Endodermal cell (in vitro differentiated cells): ENCODE data around the gene RAB31. TPM values are rescaled to one million over a fixed set of nuclear protein-coding genes. Genes with fewer than 3 reads are reported as not detected.

Experiments
- DNase-seq: peaks from one replicate; pipeline ENCODE4 v3.0.0-alpha.2; 2017
- H3K27ac ChIP-seq: 2 replicates; pipeline ENCODE4 v1.5.1; 2013; ENCODE audit warnings: mild to moderate bottlenecking, low read depth, low read length, moderate library complexity
- H3K27me3 ChIP-seq: 2 replicates; pipeline ENCODE4 v1.6.1; 2013; ENCODE audit warnings: mild to moderate bottlenecking, low read length, moderate library complexity; ENCODE audit not compliant: insufficient read depth, control insufficient read depth, poor library complexity, severe bottlenecking
- H3K36me3 ChIP-seq: 2 replicates; pipeline ENCODE4 v1.7.0; 2013; ENCODE audit warnings: mild to moderate bottlenecking, low read length, moderate library complexity; ENCODE audit not compliant: control insufficient read depth, insufficient read depth
- H3K4me1 ChIP-seq: one replicate; pipeline ENCODE4 v1.7.0; 2013; ENCODE audit warnings: low read length; ENCODE audit not compliant: control insufficient read depth, insufficient read depth
- H3K4me3 ChIP-seq: 2 replicates; pipeline ENCODE4 v1.5.1; 2013; ENCODE audit warnings: mild to moderate bottlenecking, low read length, moderate library complexity
- H3K9ac ChIP-seq: 2 replicates; pipeline ENCODE4 v1.6.1; 2013; ENCODE audit warnings: mild to moderate bottlenecking, low read length, moderate library complexity; ENCODE audit not compliant: poor library complexity, severe bottlenecking; ENCODE audit errors: extremely low read depth
- H3K9me3 ChIP-seq: 2 replicates; pipeline ENCODE4 v1.6.1; 2013; ENCODE audit warnings: mild to moderate bottlenecking, low read length, moderate library complexity; ENCODE audit not compliant: control insufficient read depth
- H3K27ac Mint-ChIP-seq: 2 replicates; pipeline ENCODE4 v1.8.0; 2020; ENCODE audit warnings: mixed read lengths
- H3K27me3 Mint-ChIP-seq: 2 replicates; pipeline ENCODE4 v1.8.0; 2021; ENCODE audit warnings: mild to moderate bottlenecking, mixed read lengths; ENCODE audit not compliant: insufficient read depth
- H3K36me3 Mint-ChIP-seq: 2 replicates; pipeline ENCODE4 v1.8.0; 2020; ENCODE audit warnings: low read depth, mixed read lengths
- H3K4me1 Mint-ChIP-seq: 2 replicates; pipeline ENCODE4 v1.8.0; 2020; ENCODE audit warnings: mixed read lengths
- H3K4me3 Mint-ChIP-seq: 2 replicates; pipeline ENCODE4 v1.8.0; 2020; ENCODE audit warnings: mild to moderate bottlenecking, moderate library complexity, mixed read lengths
- H3K9me3 Mint-ChIP-seq: 2 replicates; pipeline ENCODE4 v1.8.0; 2020; ENCODE audit warnings: mild to moderate bottlenecking, mixed read lengths
- CTCF ChIP-seq: fragments of 200-600 bp; sonication (generic); conservative IDR thresholded peaks from 2 replicates; pipeline ENCODE4 v1.5.0; 2021; ENCODE audit warnings: antibody characterized with exemption, mild to moderate bottlenecking
- WGBS, 2 experiments: methylation state at CpG; one replicate each; pipeline versions ENCODE4 v1.1.5 to v1.1.7; 2013; ENCODE audit warnings: missing lambda C conversion rate in 2 of 2, mixed read lengths in 1 of 2; ENCODE audit not compliant: insufficient coverage in 1 of 2, insufficient read length in 1 of 2; 5-methylcytosine and 5-hydroxymethylcytosine counted together
- total RNA-seq, 2 donors: library from RNA; stranded (reverse); fragmentation: NEBNext Ultra II Directional in 1 of 2; extraction: Animal tissue kit (Norgen Biotek cat#: 25700) in 1 of 2; gene quantifications; 2 replicates in 1 of 2; 3 replicates in 1 of 2; pipeline ENCODE4 v1.2.1, GENCODE V29; 2021

RAB31 gene
- total RNA-seq, 2 donors from 2014 or later, result 11.7 to 20.3 TPM

- DNase-seq, result peak; percentile 29
- Mint-ChIP-seq H3K4me3 (no peak overlapping the region), H3K27ac (no peak overlapping the region), H3K9me3 (no peaks in the 10 kb centered on the region), H3K4me1 (no peaks in the 10 kb centered on the region), H3K27me3 (no peaks in the 10 kb centered on the region), H3K36me3 (no peaks in the 10 kb centered on the region)
- Histone ChIP-seq H3K9ac (no peak overlapping the region), H3K36me3 (no peaks in the 10 kb centered on the region), H3K27ac (no peak overlapping the region), H3K4me3 (no peak overlapping the region), H3K27me3 (no peaks in the 10 kb centered on the region), H3K4me1 (no peaks in the 10 kb centered on the region), H3K9me3 (no peaks in the 10 kb centered on the region)
- TF ChIP-seq CTCF, result no peak
- WGBS, 2 experiments, result 94 to 96% methylated on average over 8 of the region's 8 CpGs
Measured at GRCh38 chr18:9751371-9752031, 43.4 kb downstream of the RAB31 start.

- DNase-seq, result peak; percentile 9
- TF ChIP-seq CTCF, result no peak
- H3K36me3 ChIP-seq, result no peaks in the 10 kb centered on the region
- Mint-ChIP-seq H3K27me3 (no peaks in the 10 kb centered on the region), H3K27ac (no peak overlapping the region), H3K4me1 (no peaks in the 10 kb centered on the region), H3K36me3 (no peaks in the 10 kb centered on the region), H3K9me3 (no peaks in the 10 kb centered on the region), H3K4me3 (no peak overlapping the region)
- 93 to 97% methylated on average over 7 of the region's 7 CpGs for WGBS, 2 experiments
- no peak overlapping the region for H3K4me3 ChIP-seq
- no peak overlapping the region for H3K9ac ChIP-seq
- no peaks in the 10 kb centered on the region for H3K9me3 ChIP-seq
- no peaks in the 10 kb centered on the region for H3K27me3 ChIP-seq
- H3K27ac ChIP-seq, result no peak overlapping the region
- H3K4me1 ChIP-seq, result no peaks in the 10 kb centered on the region
Measured at GRCh38 chr18:9753846-9754245, 45.7 kb downstream of the RAB31 start.

GRCh38 chr18:9755110-9755509 lies 47.0 kb downstream of the RAB31 start:
- Histone ChIP-seq H3K9ac (no peak overlapping the region), H3K4me3 (no peak overlapping the region), H3K9me3 (no peaks in the 10 kb centered on the region), H3K4me1 (no peaks in the 10 kb centered on the region), H3K36me3 (no peaks in the 10 kb centered on the region), H3K27me3 (no peaks in the 10 kb centered on the region), H3K27ac (no peak overlapping the region)
- H3K27me3 Mint-ChIP-seq, result no peaks in the 10 kb centered on the region
- H3K4me1 Mint-ChIP-seq, result no peaks in the 10 kb centered on the region
- H3K27ac Mint-ChIP-seq, result no peak overlapping the region
- H3K36me3 Mint-ChIP-seq, result no peaks in the 10 kb centered on the region
- no peaks in the 10 kb centered on the region for H3K9me3 Mint-ChIP-seq
- no peak overlapping the region for H3K4me3 Mint-ChIP-seq
- 67 to 75% methylated on average over 3 of the region's 3 CpGs for WGBS, 2 experiments
- no peak for TF ChIP-seq CTCF
- DNase-seq, result no peak
